K562 (cell line): ENCODE measurements around the gene HDHD5. TPM values are rescaled to one million over a fixed set of nuclear protein-coding genes. Genes with fewer than 3 reads are reported as not detected.

ENCODE experiments used
- ATAC-seq: fragments of 200-7000 bp; cut with Tn5 transposase; 3 replicates; pipeline ENCODE4 v1.9.1; 2020; ENCODE audit warnings: moderate library complexity
- BruUV-seq: library from RNA; stranded (reverse); fragments of 400-500 nt; replicated peaks from 2 replicates; lab custom pipeline; 2021; lab: Mats Ljungman, UMichigan
- CTCF ChIA-PET: fragments of 300-600 bp; formaldehyde crosslinking; extraction: SDS; loops from one replicate; lab custom pipeline; 2021; ENCODE audit warnings: low intra/inter-chr PET ratio; lab: Yijun Ruan, JAX
- POLR2A ChIA-PET: fragments of 300-600, 350-650 bp; sonication (Branson Sonifier 250); formaldehyde crosslinking; extraction: SDS; loops from one replicate; lab custom pipeline; 2021; ENCODE audit warnings: antibody characterized with exemption, inconsistent platforms; lab: Yijun Ruan, JAX
- DNase-seq, 4 experiments: peaks; one replicate each; pipeline versions ENCODE4 v3.0.0 to v3.0.0-alpha.2; 2011 to 2018; ENCODE audit warnings: low spot score in 3 of 4, mixed read lengths in 3 of 4; ENCODE audit errors: extremely low read depth in 1 of 4
- FAIRE-seq: peaks from 2 replicates; lab custom pipeline; 2011; peaks lifted over from hg19 to GRCh38; lab: Jason Lieb, UNC
- H2AFZ ChIP-seq: 2 replicates; pipeline ENCODE4 v1.6.0; 2011; ENCODE audit warnings: low read depth, low read length, control low read depth, inconsistent platforms
- H3K27ac ChIP-seq: fragments of 200-600 bp; 3 replicates; pipeline ENCODE4 v1.8.0; 2011; ENCODE audit warnings: low read depth, mild to moderate bottlenecking, control low read depth, inconsistent platforms, low read length, moderate library complexity, mixed read lengths; ENCODE audit errors: extremely low read depth
- H3K27me3 ChIP-seq, 2 experiments: fragments of 300-600 bp in 1 of 2; 2 replicates in 1 of 2; 3 replicates in 1 of 2; pipeline versions ENCODE4 v1.6.0 to v1.8.0; 2011; ENCODE audit warnings: inconsistent platforms in 2 of 2, low read length in 2 of 2, mild to moderate bottlenecking in 1 of 2, mixed read lengths in 1 of 2, moderate library complexity in 1 of 2; ENCODE audit not compliant: control insufficient read depth in 2 of 2, insufficient read depth in 2 of 2
- H3K36me3 ChIP-seq: fragments of 300-600 bp; 3 replicates; pipeline ENCODE4 v1.8.0; 2011; ENCODE audit warnings: mild to moderate bottlenecking, low read length, inconsistent platforms; ENCODE audit not compliant: control insufficient read depth, insufficient read depth
- H3K4me1 ChIP-seq, 2 experiments: fragments of 200-600 bp in 1 of 2; replicated peaks in 1 of 2; 2 replicates in 1 of 2; 3 replicates in 1 of 2; pipeline versions ENCODE4 v1.5.1 to v1.8.0; 2011; ENCODE audit warnings: inconsistent platforms in 2 of 2, low read length in 2 of 2, mild to moderate bottlenecking in 1 of 2, mixed read lengths in 1 of 2, moderate library complexity in 1 of 2; ENCODE audit not compliant: control insufficient read depth in 2 of 2, insufficient read depth in 2 of 2
- H3K4me2 ChIP-seq: 2 replicates; pipeline ENCODE4 v1.6.1; 2011; ENCODE audit warnings: low read length, control low read depth, inconsistent platforms, mixed read lengths; ENCODE audit not compliant: insufficient read depth
- H3K4me3 ChIP-seq: fragments of 200-600 bp; sonication (generic), shearing (Covaris generic); 2 replicates; pipeline ENCODE4 v1.5.1; 2016; ENCODE audit warnings: control low read depth, inconsistent platforms
- H3K79me2 ChIP-seq: fragments of 200-600 bp; 3 replicates; pipeline ENCODE4 v1.8.0; 2011; ENCODE audit warnings: low read length, inconsistent platforms; ENCODE audit not compliant: control insufficient read depth, insufficient read depth
- H3K9ac ChIP-seq, 2 experiments: 2 replicates each; pipeline versions ENCODE4 v1.6.0 to v1.6.1; 2011; ENCODE audit warnings: low read depth in 2 of 2, low read length in 2 of 2, control low read depth in 1 of 2, inconsistent platforms in 1 of 2, mild to moderate bottlenecking in 1 of 2, mixed read lengths in 1 of 2; ENCODE audit not compliant: insufficient read depth in 1 of 2
- H3K9me1 ChIP-seq: one replicate; pipeline ENCODE4 v1.6.0; 2011; ENCODE audit warnings: inconsistent platforms, mild to moderate bottlenecking, low read length, moderate library complexity; ENCODE audit not compliant: control insufficient read depth, insufficient read depth
- H3K9me3 ChIP-seq: replicated peaks from 2 replicates; pipeline ENCODE4 v1.5.1; 2011; ENCODE audit warnings: low read depth, low read length, inconsistent platforms; ENCODE audit not compliant: control insufficient read depth, insufficient read depth
- H4K20me1 ChIP-seq: replicated peaks from 2 replicates; pipeline ENCODE4 v1.6.1; 2011; ENCODE audit warnings: low read length, inconsistent platforms, mixed read lengths; ENCODE audit not compliant: control insufficient read depth, insufficient read depth
- ATF1 ChIP-seq, 2 experiments: fragments of 450-650 bp in 1 of 2; IDR thresholded peaks; 2 replicates each; pipeline ENCODE4 v1.6.1; 2016; ENCODE audit warnings: missing compliant biosample characterization in 1 of 2, missing genetic modification characterization in 1 of 2
- BRD4 ChIP-seq: fragments of 200-600 bp; sonication (generic); IDR thresholded peaks from 2 replicates; pipeline ENCODE4 v1.6.1; 2017; ENCODE audit warnings: inconsistent platforms
- CBX2 ChIP-seq: fragments of 200-600 bp; sonication (generic); IDR thresholded peaks from one replicate; pipeline ENCODE4 v1.6.1; 2012; ENCODE audit warnings: mild to moderate bottlenecking, low read length, inconsistent platforms; ENCODE audit not compliant: insufficient read depth, poor library complexity, severe bottlenecking
- MECOM ChIP-seq: fragments of 250-450 bp; sonication (Bioruptor Pico); IDR thresholded peaks from 2 replicates; pipeline ENCODE4 v1.8.0; 2022; ENCODE audit warnings: inconsistent platforms
- SP1 ChIP-seq: sonication (generic); formaldehyde crosslinking; IDR thresholded peaks from 2 replicates; pipeline ENCODE4 v1.8.1; 2022; ENCODE audit warnings: mild to moderate bottlenecking, missing genetic modification reagents
- ZNF121 ChIP-seq: sonication (generic); formaldehyde crosslinking; conservative IDR thresholded peaks from 2 replicates; pipeline ENCODE4 v1.8.0; 2022; ENCODE audit warnings: missing genetic modification reagents
- ZNF561 ChIP-seq: fragments of 450-650 bp; formaldehyde crosslinking; conservative IDR thresholded peaks from 2 replicates; pipeline ENCODE4 v1.4.0; 2020; ENCODE audit warnings: mild to moderate bottlenecking, moderate library complexity
- ZNF717 ChIP-seq: fragments of 250-450 bp; sonication (Bioruptor Pico); IDR thresholded peaks from 2 replicates; pipeline ENCODE4 v1.5.0; 2021
- WGBS: fragments of 100-300 bp; shearing (Covaris generic); methylation state at CpG from one replicate; pipeline ENCODE4 v1.1.6; 2016; ENCODE audit warnings: low coverage, mixed read lengths; ENCODE audit not compliant: insufficient coverage; ENCODE audit errors: missing lambda C conversion rate; 5-methylcytosine and 5-hydroxymethylcytosine counted together
- in situ Hi-C: fragments of 300-500 bp; cut with MboI; formaldehyde crosslinking; loops from 4 replicates; pipeline ENCODE4 v1.15.0; 2018; ENCODE audit warnings: inconsistent platforms, mixed read lengths
- intact Hi-C: fragments of 100-400 bp; cut with micrococcal nuclease; formaldehyde crosslinking; loops from 2 replicates; pipeline ENCODE4 v1.14.2; 2022
- polyA plus RNA-seq, 8 experiments: library from polyadenylated mRNA; depleted of rRNA in 4 of 8; stranded (reverse) in 5 of 8; unstranded in 3 of 8; fragments of >200 nt; fragmentation: Nextera tagmentation in 2 of 8; fragmentation: Illumina TruSeq in 1 of 8; extraction: Ambion mirVana in 2 of 8; extraction: Trizol in 1 of 8; gene quantifications; 2 replicates each; pipeline versions ENCODE4 v1.2.1 to v1.2.3, GENCODE V29; 2011 to 2014; ENCODE audit warnings: inconsistent platforms in 1 of 8, missing spikeins in 1 of 8
- total RNA-seq, 7 experiments: library from RNA; depleted of rRNA in 6 of 7; stranded (reverse); fragments of >200 nt in 6 of 7; fragmentation: Illumina TruSeq in 2 of 7; extraction: Trizol in 2 of 7; gene quantifications; 2 replicates each; pipeline versions ENCODE4 v1.2.1 to v1.2.3, GENCODE V29; 2011 to 2021; ENCODE audit warnings: low replicate concordance in 1 of 7
- TF ChIP-seq, protein P1 (sequence below): fragments of 450-650 bp; IDR thresholded peaks from 2 replicates; pipeline ENCODE4 v1.6.1; 2017; ENCODE audit warnings: antibody characterized with exemption, mild to moderate bottlenecking
- TF ChIP-seq, protein P2 (sequence below): sonication (generic); formaldehyde crosslinking; IDR thresholded peaks from 2 replicates; pipeline ENCODE4 v1.8.0; 2022; ENCODE audit warnings: missing genetic modification reagents, mild to moderate bottlenecking, borderline replicate concordance
- TF ChIP-seq, protein P3 (sequence below): fragments of 250-450 bp; sonication (Bioruptor Pico); IDR thresholded peaks from 2 replicates; pipeline ENCODE4 v1.4.0; 2020

Gene HDHD5
- total and polyA plus RNA-seq, 9 of the 15 experiments (the other 6 are each of a cell fraction or from before 2014, with no cell fraction given) = 1.6 to 36.6 (median 24.2) TPM

DNA sequence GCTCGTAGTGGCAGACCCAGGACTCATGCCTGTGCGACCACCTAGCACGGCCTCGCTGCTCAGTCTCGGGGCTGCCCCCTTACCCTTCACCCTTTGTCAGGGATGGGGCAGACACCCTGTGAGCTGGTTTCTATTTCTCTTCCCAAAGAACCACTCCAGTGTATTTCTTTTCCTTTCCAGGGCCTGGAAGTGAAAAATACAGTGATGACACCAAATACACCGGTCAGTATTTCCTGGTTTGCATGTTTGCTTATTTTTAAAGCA, 51.6 kb downstream of the HDHD5 start:
- intact Hi-C loops (no loop called here), in situ Hi-C loops (no loop called here)
- ATAC-seq (no peak), FAIRE-seq (no peak), DNase-seq (no peak)
- ChIA-PET POLR2A (no interaction called here), CTCF (no interaction called here)
- no TSS peak for BruUV-seq
- Histone ChIP-seq H3K4me3 (no peak overlapping the region), H3K4me2 (no peak overlapping the region), H3K79me2 (no peaks in the 10 kb centered on the region), H3K9me1 (no peaks in the 10 kb centered on the region), H2AFZ (no peak overlapping the region), H3K4me1 (peaks cover 0 to 4% of the 10 kb centered on the region in 2 experiments; a peak in 1 of 5 replicates), H3K27ac (no peak overlapping the region), H3K9me3 (no peaks in the 10 kb centered on the region), H3K9ac (no peak overlapping the region), H3K27me3 (no peaks in the 10 kb centered on the region; a peak in 2 of 5 replicates), H4K20me1 (peaks cover 6% of the 10 kb centered on the region; the same call in 1 of the 2 replicates), H3K36me3 (peaks cover 24% of the 10 kb centered on the region; the same call in 1 of the 3 replicates)
- 95% methylated on average over 6 of the region's 6 CpGs for WGBS
- no peak for TF ChIP-seq ZNF561 (CRISPR knock-in tag)
- TF ChIP-seq, protein P1, sequence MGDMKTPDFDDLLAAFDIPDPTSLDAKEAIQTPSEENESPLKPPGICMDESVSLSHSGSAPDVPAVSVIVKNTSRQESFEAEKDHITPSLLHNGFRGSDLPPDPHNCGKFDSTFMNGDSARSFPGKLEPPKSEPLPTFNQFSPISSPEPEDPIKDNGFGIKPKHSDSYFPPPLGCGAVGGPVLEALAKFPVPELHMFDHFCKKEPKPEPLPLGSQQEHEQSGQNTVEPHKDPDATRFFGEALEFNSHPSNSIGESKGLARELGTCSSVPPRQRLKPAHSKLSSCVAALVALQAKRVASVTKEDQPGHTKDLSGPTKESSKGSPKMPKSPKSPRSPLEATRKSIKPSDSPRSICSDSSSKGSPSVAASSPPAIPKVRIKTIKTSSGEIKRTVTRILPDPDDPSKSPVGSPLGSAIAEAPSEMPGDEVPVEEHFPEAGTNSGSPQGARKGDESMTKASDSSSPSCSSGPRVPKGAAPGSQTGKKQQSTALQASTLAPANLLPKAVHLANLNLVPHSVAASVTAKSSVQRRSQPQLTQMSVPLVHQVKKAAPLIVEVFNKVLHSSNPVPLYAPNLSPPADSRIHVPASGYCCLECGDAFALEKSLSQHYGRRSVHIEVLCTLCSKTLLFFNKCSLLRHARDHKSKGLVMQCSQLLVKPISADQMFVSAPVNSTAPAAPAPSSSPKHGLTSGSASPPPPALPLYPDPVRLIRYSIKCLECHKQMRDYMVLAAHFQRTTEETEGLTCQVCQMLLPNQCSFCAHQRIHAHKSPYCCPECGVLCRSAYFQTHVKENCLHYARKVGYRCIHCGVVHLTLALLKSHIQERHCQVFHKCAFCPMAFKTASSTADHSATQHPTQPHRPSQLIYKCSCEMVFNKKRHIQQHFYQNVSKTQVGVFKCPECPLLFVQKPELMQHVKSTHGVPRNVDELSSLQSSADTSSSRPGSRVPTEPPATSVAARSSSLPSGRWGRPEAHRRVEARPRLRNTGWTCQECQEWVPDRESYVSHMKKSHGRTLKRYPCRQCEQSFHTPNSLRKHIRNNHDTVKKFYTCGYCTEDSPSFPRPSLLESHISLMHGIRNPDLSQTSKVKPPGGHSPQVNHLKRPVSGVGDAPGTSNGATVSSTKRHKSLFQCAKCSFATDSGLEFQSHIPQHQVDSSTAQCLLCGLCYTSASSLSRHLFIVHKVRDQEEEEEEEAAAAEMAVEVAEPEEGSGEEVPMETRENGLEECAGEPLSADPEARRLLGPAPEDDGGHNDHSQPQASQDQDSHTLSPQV = no peak
- TF ChIP-seq, protein P2, sequence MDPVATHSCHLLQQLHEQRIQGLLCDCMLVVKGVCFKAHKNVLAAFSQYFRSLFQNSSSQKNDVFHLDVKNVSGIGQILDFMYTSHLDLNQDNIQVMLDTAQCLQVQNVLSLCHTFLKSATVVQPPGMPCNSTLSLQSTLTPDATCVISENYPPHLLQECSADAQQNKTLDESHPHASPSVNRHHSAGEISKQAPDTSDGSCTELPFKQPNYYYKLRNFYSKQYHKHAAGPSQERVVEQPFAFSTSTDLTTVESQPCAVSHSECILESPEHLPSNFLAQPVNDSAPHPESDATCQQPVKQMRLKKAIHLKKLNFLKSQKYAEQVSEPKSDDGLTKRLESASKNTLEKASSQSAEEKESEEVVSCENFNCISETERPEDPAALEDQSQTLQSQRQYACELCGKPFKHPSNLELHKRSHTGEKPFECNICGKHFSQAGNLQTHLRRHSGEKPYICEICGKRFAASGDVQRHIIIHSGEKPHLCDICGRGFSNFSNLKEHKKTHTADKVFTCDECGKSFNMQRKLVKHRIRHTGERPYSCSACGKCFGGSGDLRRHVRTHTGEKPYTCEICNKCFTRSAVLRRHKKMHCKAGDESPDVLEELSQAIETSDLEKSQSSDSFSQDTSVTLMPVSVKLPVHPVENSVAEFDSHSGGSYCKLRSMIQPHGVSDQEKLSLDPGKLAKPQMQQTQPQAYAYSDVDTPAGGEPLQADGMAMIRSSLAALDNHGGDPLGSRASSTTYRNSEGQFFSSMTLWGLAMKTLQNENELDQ = no peak
- TF ChIP-seq ZNF717 (CRISPR knock-in tag) = no peak
- TF ChIP-seq SP1 (CRISPR knock-in tag) = no peak
- TF ChIP-seq BRD4 = no peak
- TF ChIP-seq ZNF121 (CRISPR knock-in tag) = no peak
- TF ChIP-seq, protein P3, sequence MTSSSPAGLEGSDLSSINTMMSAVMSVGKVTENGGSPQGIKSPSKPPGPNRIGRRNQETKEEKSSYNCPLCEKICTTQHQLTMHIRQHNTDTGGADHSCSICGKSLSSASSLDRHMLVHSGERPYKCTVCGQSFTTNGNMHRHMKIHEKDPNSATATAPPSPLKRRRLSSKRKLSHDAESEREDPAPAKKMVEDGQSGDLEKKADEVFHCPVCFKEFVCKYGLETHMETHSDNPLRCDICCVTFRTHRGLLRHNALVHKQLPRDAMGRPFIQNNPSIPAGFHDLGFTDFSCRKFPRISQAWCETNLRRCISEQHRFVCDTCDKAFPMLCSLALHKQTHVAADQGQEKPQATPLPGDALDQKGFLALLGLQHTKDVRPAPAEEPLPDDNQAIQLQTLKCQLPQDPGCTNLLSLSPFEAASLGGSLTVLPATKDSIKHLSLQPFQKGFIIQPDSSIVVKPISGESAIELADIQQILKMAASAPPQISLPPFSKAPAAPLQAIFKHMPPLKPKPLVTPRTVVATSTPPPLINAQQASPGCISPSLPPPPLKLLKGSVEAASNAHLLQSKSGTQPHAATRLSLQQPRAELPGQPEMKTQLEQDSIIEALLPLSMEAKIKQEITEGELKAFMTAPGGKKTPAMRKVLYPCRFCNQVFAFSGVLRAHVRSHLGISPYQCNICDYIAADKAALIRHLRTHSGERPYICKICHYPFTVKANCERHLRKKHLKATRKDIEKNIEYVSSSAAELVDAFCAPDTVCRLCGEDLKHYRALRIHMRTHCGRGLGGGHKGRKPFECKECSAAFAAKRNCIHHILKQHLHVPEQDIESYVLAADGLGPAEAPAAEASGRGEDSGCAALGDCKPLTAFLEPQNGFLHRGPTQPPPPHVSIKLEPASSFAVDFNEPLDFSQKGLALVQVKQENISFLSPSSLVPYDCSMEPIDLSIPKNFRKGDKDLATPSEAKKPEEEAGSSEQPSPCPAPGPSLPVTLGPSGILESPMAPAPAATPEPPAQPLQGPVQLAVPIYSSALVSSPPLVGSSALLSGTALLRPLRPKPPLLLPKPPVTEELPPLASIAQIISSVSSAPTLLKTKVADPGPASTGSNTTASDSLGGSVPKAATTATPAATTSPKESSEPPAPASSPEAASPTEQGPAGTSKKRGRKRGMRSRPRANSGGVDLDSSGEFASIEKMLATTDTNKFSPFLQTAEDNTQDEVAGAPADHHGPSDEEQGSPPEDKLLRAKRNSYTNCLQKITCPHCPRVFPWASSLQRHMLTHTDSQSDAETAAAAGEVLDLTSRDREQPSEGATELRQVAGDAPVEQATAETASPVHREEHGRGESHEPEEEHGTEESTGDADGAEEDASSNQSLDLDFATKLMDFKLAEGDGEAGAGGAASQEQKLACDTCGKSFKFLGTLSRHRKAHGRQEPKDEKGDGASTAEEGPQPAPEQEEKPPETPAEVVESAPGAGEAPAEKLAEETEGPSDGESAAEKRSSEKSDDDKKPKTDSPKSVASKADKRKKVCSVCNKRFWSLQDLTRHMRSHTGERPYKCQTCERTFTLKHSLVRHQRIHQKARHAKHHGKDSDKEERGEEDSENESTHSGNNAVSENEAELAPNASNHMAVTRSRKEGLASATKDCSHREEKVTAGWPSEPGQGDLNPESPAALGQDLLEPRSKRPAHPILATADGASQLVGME (CRISPR knock-in tag) = no peak
- TF ChIP-seq CBX2 = no peak
- TF ChIP-seq ATF1 (CRISPR knock-in tag; IDR thresholded peaks at IDR 0.05) = no peak
- no peak for TF ChIP-seq ATF1 (tag; IDR thresholded peaks at IDR 0.05)
- TF ChIP-seq MECOM (CRISPR knock-in tag) = no peak
